Measurements from ENCODE around the gene CNN2. TPM values are rescaled to one million over a fixed set of nuclear protein-coding genes. Genes with fewer than 3 reads are reported as not detected.
A peak's percentile ranks its signal among the peaks of the same experiment; 100 is the strongest.

CNN2 gene
- total RNA-seq, 4 donors from 2014 or later = 2.2 to 10.1 (median 4.1) TPM

- Histone ChIP-seq H3K4me1 (peaks cover 0 to 8% of the 10 kb centered on the region in 2 donors), H3K27ac (peak overlapping the region; percentile 41 to 80 (median 64)), H3K4me3 (peak overlapping the region; percentile 46 to 62 (median 58)), H3K36me3 (no peaks in the 10 kb centered on the region), H3K27me3 (peaks cover 21 to 36% (median 32%) of the 10 kb centered on the region in 3 donors), H3K9me3 (no peaks in the 10 kb centered on the region)
- no peak for DNase-seq
- intact Hi-C loops (cut with DNase I; ENCODE audit: low total_unique reads) (no loop called here), in situ Hi-C loops (cut with MboI; ENCODE audit: low sequenced_read_pairs in 4 of 4) (no loop called here)
- ATAC-seq = no peak
- TF ChIP-seq CTCF (IDR thresholded peaks at IDR 0.05 in 4 of 5, conservative IDR thresholded peaks at IDR 0.05 in 1 of 5) = no peak
- no peak for TF ChIP-seq POLR2A (IDR thresholded peaks at IDR 0.05)
These were observed 1.2 kb downstream of the CNN2 start for GRCh38 chr19:1027650-1028061.

- no peak for DNase-seq
- TF ChIP-seq POLR2A (IDR thresholded peaks at IDR 0.05) = no peak
- TF ChIP-seq CTCF (IDR thresholded peaks at IDR 0.05 in 4 of 5, conservative IDR thresholded peaks at IDR 0.05 in 1 of 5) = no peak
- in situ Hi-C loops (cut with MboI; ENCODE audit: low sequenced_read_pairs in 4 of 4) = no loop called here
- Histone ChIP-seq H3K27ac (peak overlapping the region; percentile 41 to 80 (median 64)), H3K36me3 (no peaks in the 10 kb centered on the region), H3K4me3 (peak overlapping the region; percentile 46 to 62 (median 58)), H3K27me3 (peaks cover 21 to 36% (median 32%) of the 10 kb centered on the region in 3 donors), H3K9me3 (no peaks in the 10 kb centered on the region), H3K4me1 (peaks cover 0 to 8% of the 10 kb centered on the region in 2 donors)
- no peak for ATAC-seq
- intact Hi-C loops (cut with DNase I; ENCODE audit: low total_unique reads) = no loop called here
These were observed 1.9 kb downstream of the CNN2 start for GRCh38 chr19:1028062-1028926.

- no peaks in the 10 kb centered on the region for H3K9me3 ChIP-seq
- in situ Hi-C loops (cut with MboI; ENCODE audit: low sequenced_read_pairs in 4 of 4) = no loop called here
- TF ChIP-seq CTCF (IDR thresholded peaks at IDR 0.05 in 4 of 5, conservative IDR thresholded peaks at IDR 0.05 in 1 of 5) = no peak
- TF ChIP-seq POLR2A (IDR thresholded peaks at IDR 0.05) = no peak
- H3K4me1 ChIP-seq = peaks cover 0 to 8% of the 10 kb centered on the region in 2 donors
- DNase-seq (no peak), ATAC-seq (no peak)
- no peak overlapping the region for H3K4me3 ChIP-seq
- H3K36me3 ChIP-seq = no peaks in the 10 kb centered on the region
- H3K27ac ChIP-seq = no peak overlapping the region
- intact Hi-C loops (cut with DNase I; ENCODE audit: low total_unique reads) = no loop called here
- peaks cover 6 to 14% (median 11%) of the 10 kb centered on the region in 3 donors for H3K27me3 ChIP-seq
These were observed 6.0 kb downstream of the CNN2 start for GRCh38 chr19:1032264-1032867.

DNA sequence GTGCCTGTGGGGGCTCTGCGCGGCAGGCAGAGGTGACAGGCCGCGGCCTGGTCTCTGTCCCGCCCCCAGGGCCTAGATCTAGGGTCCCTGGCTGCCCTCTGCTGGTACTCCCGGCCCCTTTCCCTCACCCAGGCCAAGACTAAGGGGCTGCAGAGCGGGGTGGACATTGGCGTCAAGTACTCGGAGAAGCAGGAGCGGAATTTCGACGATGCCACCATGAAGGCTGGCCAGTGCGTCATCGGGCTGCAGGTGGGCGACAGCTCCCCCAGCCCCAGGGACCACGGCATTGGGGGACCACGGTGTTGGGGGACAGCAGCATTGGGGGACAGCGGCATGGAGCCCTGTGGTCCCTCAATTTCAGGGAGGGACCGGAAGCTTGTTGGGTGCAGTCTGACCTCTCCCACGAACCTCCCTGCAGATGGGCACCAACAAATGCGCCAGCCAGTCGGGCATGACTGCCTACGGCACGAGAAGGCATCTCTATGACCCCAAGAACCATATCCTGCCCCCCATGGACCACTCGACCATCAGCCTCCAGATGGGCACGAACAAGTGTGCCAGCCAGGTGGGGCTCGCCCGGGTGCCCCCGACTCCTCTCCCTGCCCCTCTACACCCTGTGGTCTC, 9.7 kb downstream of the CNN2 start:
- in situ Hi-C loops (cut with MboI; ENCODE audit: low sequenced_read_pairs in 4 of 4) = no loop called here
- TF ChIP-seq CTCF (IDR thresholded peaks at IDR 0.05 in 4 of 5, conservative IDR thresholded peaks at IDR 0.05 in 1 of 5) (no peak), POLR2A (IDR thresholded peaks at IDR 0.05) (no peak)
- Histone ChIP-seq H3K4me3 (no peak overlapping the region), H3K4me1 (peaks cover 11 to 14% of the 10 kb centered on the region in 2 donors), H3K27ac (no peak overlapping the region), H3K36me3 (no peaks in the 10 kb centered on the region), H3K27me3 (no peaks in the 10 kb centered on the region), H3K9me3 (no peaks in the 10 kb centered on the region)
- ATAC-seq (no peak), DNase-seq (no peak)
- intact Hi-C loops (cut with DNase I; ENCODE audit: low total_unique reads) = no loop called here

All from gastrocnemius medialis (tissue), 4 donors.